Smooth muscle cell of the brain vasculature (primary cell): ENCODE data around the gene RSRC2.
"Not testable (repeated sequence)": the region's sequence is repeated elsewhere in the genome, so short reads cannot be mapped to it uniquely, and the experiment has no call there.

Source experiments
- DNase-seq: peaks from one replicate; pipeline ENCODE4 v3.0.0-alpha.2; 2012; ENCODE audit warnings: low read depth, low spot score

RSRC2 gene

GRCh38 chr12:122486805-122487426 is 39.8 kb downstream of the RSRC2 start:
- no peak for DNase-seq

- DNase-seq = not testable (repeated sequence)
Observed at GRCh38 chr12:122486360-122486759, 40.4 kb downstream of the RSRC2 start.

- DNase-seq = not testable (repeated sequence)
Observed at GRCh38 chr12:122484385-122484784, 42.4 kb downstream of the RSRC2 start.

DNA sequence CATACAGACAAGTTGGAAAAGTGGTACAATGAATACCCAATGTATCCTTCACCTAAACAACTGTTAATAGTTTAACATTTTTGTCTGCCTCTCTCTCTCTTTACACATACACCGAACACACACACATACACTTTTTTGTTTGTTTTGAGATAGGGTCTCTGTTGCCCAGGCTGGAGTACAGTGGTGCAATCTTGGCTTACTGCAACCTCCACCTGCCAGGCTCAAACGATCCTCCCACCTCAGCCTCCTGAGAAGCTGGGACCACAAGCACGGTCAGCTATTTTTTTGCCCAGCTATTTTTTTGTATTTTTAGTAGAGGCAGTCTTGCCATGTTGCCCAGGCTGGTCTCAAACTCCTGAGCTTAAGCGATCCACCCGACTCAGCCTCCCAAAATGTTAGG is 42.8 kb downstream of the RSRC2 start:
- DNase-seq = no peak

DNA sequence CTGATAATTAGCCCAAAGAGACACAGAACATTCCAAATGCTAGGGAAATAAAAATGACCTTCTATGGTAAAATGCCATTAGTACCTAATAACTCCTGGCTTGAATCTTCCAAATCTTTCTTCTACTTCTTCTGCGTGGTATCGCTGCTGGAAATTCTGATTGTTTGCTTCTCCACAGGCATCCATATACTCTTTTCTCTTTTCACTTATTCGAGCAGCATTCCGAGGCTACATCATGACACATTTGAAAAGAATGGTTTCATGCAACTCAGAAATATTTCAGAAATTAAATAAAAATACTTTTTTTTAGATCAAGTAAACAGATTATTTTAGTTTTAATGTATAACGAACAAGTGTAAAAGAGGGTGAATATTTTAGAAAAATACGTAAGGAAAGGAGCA is 44.9 kb downstream of the RSRC2 start:
- DNase-seq = no peak

GRCh38 chr12:122480753-122481152 is 46.0 kb downstream of the RSRC2 start:
- no peak for DNase-seq

DNA sequence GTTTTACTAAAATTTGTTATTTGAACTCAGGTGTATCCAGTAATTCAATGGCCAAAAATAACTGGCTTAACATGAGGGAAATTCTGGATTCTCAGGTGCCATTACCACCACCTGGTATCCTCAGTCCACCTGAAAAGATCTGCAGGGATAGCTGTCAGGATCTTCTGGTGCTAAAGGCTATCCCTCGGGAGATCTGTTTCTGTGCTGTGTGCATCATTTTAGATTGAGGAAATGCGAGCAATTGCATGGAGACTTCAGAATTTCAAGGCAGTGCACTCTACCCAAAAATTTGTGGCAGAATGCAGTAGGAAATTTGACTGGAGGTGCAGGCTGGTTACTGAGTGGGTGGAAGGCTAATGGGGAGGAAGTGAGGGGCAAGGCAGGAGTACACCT is 52.4 kb downstream of the RSRC2 start:
- DNase-seq = no peak

DNA sequence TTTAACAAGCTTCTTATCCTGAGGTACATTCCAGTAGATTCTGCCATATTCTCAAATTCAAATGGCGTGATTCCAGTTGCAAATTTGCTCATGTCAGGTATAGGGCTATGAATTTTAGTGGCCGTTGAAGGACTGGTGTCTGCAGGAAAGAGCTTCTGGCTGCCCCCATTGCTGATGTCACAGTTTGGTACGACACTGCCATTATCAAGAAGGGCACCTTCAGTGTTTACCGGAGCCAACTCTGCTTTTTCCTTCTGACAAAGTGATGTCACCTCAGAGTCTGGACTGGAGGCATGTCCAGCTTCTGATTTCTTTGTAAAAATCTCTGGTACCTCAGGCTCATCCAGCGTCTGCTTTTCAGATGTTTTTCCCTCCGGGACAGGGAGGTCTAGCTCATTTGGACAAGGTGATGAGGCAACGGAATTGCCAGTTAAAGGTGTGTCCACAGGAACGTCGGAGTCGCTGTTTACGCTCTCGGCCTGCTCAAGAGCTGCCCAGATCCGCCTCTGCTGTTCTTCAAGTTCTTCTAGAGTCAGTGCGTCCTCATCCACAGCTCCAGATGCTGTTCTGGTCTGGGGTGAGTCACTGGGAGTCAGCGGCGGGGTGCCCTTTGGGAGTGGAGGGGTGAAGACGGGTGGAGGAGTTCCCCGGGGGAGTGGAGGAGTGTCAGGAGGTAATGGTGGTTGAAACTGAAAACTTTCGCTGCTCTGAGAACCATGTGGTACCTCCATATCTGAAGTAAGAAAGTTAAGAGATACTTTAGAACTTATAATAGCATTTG is 53.0 kb downstream of the RSRC2 start:
- no peak for DNase-seq

- peak; percentile 53 for DNase-seq
Observed at GRCh38 chr12:122471324-122472226, 55.2 kb downstream of the RSRC2 start.

DNA sequence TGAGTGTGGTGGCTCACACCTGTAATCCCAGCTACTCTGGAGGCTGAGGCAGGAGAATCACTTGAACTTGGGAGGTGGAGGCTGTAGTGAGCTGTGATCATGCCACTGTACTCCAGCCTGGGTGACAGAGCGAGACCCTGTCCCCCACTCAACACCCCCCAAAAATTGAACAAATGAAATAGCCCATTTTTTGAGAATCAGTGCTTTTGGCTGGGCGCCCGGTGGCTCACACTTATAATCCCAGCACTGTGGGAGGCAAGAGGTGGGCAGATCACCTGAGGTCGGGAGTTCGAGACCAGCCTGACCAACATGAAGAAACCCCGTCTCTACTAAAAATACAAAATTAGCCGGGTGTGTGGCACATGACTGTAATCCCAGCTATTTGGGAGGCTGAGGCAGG is 56.2 kb downstream of the RSRC2 start:
- not testable (repeated sequence) for DNase-seq

GRCh38 chr12:122469856-122470255 is 56.9 kb downstream of the RSRC2 start:
- DNase-seq = not testable (repeated sequence)

DNA sequence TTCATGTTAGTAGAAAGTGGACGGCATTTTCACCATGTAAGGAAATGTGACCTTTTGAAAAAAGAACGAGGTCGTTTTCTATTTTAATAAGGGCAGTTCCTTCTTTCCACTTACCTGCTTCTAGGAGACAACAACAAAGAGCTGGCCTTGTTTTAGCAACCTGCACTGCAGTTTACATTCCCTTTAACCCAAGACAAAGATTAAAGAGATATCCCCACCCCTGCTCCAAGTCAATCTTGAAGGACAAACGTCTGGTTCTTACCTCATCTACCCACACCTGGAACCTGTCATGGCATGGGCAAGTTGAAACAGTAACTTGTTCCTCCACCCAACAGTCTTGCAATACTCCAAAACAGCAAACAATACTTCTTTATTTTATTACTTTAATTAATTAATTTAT is 58.8 kb downstream of the RSRC2 start:
- no peak for DNase-seq

GRCh38 chr12:122464317-122465042 is 62.3 kb downstream of the RSRC2 start:
- not testable (repeated sequence) for DNase-seq

DNA sequence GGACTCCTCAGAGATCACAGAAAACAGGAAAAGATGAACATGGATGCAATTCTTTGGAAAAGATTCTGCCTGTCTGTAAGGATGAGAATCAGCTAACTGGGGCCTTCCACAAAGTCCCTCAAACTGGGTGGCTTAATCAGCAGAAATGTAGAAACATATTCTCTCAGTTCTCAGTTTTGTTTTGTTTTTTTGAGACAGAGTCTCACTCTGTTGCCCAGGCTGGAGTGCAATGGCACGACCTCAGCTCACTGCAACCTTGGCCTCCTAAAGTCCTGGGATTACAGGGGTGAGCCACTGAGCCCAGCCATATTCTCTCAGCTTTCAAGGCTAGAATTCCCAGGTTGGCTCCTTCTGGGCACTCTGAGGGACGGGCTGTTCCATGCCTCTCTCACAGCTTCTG is 66.1 kb downstream of the RSRC2 start:
- DNase-seq = no peak

- no peak for DNase-seq
Observed at GRCh38 chr12:122460061-122460460, 66.7 kb downstream of the RSRC2 start.

- no peak for DNase-seq
Observed at GRCh38 chr12:122459211-122459610, 67.5 kb downstream of the RSRC2 start.

DNA sequence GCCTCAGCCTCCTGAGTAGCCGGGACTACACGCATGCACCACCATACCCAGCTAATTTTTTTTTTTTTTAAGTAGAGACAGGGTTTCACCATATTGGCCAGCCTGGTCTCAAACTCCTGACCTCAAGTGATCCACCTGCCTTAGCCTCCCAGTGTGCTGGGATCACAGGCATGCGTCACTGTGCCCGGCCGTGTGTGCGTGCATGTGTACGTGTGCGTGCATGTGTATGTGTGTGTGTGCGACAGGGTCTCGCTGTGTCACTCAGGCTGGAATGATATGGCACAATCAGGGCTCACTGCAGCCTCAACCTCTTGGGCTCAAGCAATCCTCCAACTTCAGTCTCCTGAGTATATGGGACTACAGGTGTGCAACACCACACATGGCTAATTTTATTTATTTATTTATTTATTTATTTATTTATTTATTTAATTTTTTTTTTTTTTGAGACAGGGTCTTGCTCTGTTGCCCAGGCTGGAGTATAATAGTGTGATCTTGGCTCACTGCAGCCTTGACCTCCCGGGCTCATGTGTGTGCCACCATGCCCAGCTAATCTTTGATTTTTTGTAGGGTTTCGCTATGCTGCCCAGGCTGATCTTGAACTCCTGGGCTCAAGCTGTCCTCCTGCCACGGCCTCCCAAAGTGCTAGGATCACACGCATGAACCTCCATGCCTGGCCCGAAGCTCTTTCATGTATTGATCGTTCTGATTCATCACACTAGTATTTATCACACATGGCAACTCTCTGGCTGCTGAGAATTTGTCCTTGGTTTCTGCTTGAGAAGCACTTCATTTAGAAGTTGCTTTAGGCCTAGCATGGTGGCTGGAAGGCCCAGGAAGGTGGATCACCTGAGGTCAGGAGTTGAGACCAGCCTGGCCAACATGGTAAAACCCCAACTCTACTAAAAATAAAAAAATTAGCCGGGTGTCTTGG is 68.4 kb downstream of the RSRC2 start:
- DNase-seq = no peak

DNA sequence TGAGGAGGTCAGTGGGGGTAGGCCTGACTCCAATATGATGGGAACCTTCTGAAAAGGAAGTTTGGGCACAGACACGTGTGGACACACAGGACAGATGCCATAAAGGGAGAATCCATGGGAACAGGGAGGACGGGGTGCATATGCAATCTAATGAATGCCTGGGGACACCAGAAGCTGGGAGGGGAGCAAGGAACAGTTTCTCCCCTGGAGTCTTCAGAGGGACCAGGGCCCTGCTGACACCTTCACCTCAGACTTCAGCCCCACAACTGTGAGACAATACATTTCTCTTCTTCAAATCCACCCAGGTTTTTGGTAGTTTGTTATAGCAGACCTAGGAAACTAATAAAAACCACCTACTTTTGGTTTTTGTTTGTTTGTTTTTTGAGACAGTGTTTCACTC is 69.1 kb downstream of the RSRC2 start:
- DNase-seq = no peak

GRCh38 chr12:122454739-122455138 is 72.0 kb downstream of the RSRC2 start:
- DNase-seq = no peak

DNA sequence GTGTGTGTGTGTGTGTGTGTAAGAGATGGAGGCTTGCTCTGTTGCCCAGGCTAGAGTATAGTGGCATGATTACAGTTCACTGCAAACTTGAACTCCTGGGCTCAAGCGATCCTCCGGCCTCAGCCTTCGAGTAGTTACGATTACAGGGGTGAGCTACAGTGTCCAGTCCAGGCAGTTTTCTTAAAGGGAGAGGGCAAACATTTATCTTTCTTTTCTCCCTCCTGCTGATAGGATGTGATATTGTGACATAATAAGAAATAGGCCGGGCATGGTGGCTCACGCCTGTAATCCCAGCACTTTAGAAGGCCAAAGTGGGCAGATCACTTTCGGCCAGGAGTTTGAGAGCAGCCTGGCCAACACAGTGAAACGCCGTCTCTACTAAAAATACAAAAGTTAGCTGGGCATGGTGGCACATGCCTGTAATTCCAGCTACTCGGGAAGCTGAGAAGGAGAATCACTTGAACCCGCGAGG is 72.5 kb downstream of the RSRC2 start:
- no peak for DNase-seq
